ENCODE data around the gene OSBP2.

DNA sequence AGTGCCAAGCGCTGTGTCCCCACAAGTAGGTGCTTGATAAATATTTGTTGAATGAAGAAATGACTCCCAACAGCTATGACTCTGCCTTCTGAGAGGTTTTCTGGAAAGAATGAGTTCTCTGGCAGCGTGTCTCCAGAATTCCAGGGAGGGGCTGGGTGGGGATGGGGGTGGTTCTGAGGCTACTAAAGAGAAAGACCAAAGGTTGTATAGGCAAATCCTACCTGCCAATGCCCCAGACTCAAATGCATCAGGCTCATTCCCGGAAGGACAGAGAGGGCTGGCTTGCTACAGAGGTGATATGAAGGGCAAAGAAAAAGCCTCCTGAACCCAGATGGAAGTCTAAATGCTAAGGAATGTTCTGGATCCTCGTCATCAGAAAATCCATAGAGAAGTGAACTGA, 28.9 kb upstream of the OSBP2 start:
- TF ChIP-seq, protein P1, sequence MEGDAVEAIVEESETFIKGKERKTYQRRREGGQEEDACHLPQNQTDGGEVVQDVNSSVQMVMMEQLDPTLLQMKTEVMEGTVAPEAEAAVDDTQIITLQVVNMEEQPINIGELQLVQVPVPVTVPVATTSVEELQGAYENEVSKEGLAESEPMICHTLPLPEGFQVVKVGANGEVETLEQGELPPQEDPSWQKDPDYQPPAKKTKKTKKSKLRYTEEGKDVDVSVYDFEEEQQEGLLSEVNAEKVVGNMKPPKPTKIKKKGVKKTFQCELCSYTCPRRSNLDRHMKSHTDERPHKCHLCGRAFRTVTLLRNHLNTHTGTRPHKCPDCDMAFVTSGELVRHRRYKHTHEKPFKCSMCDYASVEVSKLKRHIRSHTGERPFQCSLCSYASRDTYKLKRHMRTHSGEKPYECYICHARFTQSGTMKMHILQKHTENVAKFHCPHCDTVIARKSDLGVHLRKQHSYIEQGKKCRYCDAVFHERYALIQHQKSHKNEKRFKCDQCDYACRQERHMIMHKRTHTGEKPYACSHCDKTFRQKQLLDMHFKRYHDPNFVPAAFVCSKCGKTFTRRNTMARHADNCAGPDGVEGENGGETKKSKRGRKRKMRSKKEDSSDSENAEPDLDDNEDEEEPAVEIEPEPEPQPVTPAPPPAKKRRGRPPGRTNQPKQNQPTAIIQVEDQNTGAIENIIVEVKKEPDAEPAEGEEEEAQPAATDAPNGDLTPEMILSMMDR (IDR thresholded peaks at IDR 0.05; ENCODE audit: low read depth, low read length, poor library complexity, severe bottlenecking), result no peak
- no peak for TF ChIP-seq EZH2phosphoT487 (IDR thresholded peaks at IDR 0.05; ENCODE audit: borderline replicate concordance, low read length)
